Fibroblast of skin of abdomen (primary cell): ENCODE measurements around the gene LRP6.

Experiments
- DNase-seq: peaks from one replicate; pipeline ENCODE4 v3.0.0-alpha.2; 2013

LRP6 gene

GRCh38 chr12:12214201-12214600, 52.6 kb downstream of the LRP6 start:
- DNase-seq = no peak

GRCh38 chr12:12212769-12213168, 54.1 kb downstream of the LRP6 start:
- DNase-seq = no peak

- no peak for DNase-seq
These were observed 55.9 kb downstream of the LRP6 start for GRCh38 chr12:12210983-12211382.

GRCh38 chr12:12210416-12210815, 56.4 kb downstream of the LRP6 start:
- DNase-seq = no peak

- DNase-seq = no peak
These were observed 57.2 kb downstream of the LRP6 start for GRCh38 chr12:12209675-12210074.

- DNase-seq = peak; percentile 49
These were observed 57.8 kb downstream of the LRP6 start for GRCh38 chr12:12209043-12209442.

- peak; percentile 12 for DNase-seq
These were observed 59.1 kb downstream of the LRP6 start for GRCh38 chr12:12207746-12208145.

- DNase-seq = no peak
These were observed 60.0 kb downstream of the LRP6 start for GRCh38 chr12:12206776-12207388.

GRCh38 chr12:12202747-12203146, 64.1 kb downstream of the LRP6 start:
- DNase-seq = no peak

GRCh38 chr12:12202105-12202504, 64.7 kb downstream of the LRP6 start:
- no peak for DNase-seq

- no peak for DNase-seq
These were observed 65.5 kb downstream of the LRP6 start for GRCh38 chr12:12201274-12201758.

GRCh38 chr12:12200363-12200762, 66.5 kb downstream of the LRP6 start:
- DNase-seq = no peak

GRCh38 chr12:12198124-12198523, 68.7 kb downstream of the LRP6 start:
- no peak for DNase-seq

GRCh38 chr12:12197128-12197527, 69.7 kb downstream of the LRP6 start:
- DNase-seq = no peak

GRCh38 chr12:12195516-12195915, 71.3 kb downstream of the LRP6 start:
- DNase-seq = no peak

- no peak for DNase-seq
These were observed 71.8 kb downstream of the LRP6 start for GRCh38 chr12:12195081-12195480.

- peak; percentile 56 for DNase-seq
These were observed 72.6 kb downstream of the LRP6 start for GRCh38 chr12:12194206-12194605.

GRCh38 chr12:12191008-12191407, 75.8 kb downstream of the LRP6 start:
- no peak for DNase-seq

GRCh38 chr12:12190087-12190809, 76.6 kb downstream of the LRP6 start:
- no peak for DNase-seq

GRCh38 chr12:12185414-12185813, 81.4 kb downstream of the LRP6 start:
- DNase-seq = no peak

GRCh38 chr12:12182703-12183365, 84.0 kb downstream of the LRP6 start:
- peak; percentile 62 for DNase-seq

- DNase-seq = peak; percentile 79
These were observed 85.3 kb downstream of the LRP6 start for GRCh38 chr12:12181511-12181910.

- DNase-seq = no peak
These were observed 86.3 kb downstream of the LRP6 start for GRCh38 chr12:12180575-12180974.

- no peak for DNase-seq
These were observed 86.7 kb downstream of the LRP6 start for GRCh38 chr12:12180136-12180535.
